Caco-2 (cell line): Measurements from ENCODE around the gene LCAT. TPM values are rescaled to one million over a fixed set of nuclear protein-coding genes. Genes with fewer than 3 reads are reported as not detected.

Experiments
- BruUV-seq: library from RNA; stranded (reverse); fragments of 400-500 nt; replicated peaks from 2 replicates; lab custom pipeline; 2021; lab: Mats Ljungman, UMichigan
- CTCF ChIA-PET: fragments of 300-600 bp; sonication (Branson Sonifier 250); formaldehyde crosslinking; loops from one replicate; lab custom pipeline; 2022; ENCODE audit warnings: antibody characterized with exemption; lab: Charles Lee
- POLR2A ChIA-PET: fragments of 300-600 bp; sonication (Branson Sonifier 250); formaldehyde crosslinking; loops from one replicate; lab custom pipeline; 2022; ENCODE audit warnings: antibody characterized with exemption; lab: Charles Lee
- DNase-seq, 2 experiments: peaks; one replicate each; pipeline versions ENCODE4 v3.0.0 to v3.0.0-alpha.2; 2020 to 2022
- H3K27me3 ChIP-seq: replicated peaks from 2 replicates; pipeline ENCODE4 v1.6.0; 2011; ENCODE audit warnings: low read length; ENCODE audit not compliant: control insufficient read depth, insufficient read depth
- H3K36me3 ChIP-seq: 2 replicates; pipeline ENCODE4 v1.5.1; 2011; ENCODE audit warnings: low read length; ENCODE audit not compliant: control insufficient read depth, insufficient read depth
- H3K4me1 ChIP-seq: fragments of 250-450 bp; sonication (Bioruptor Pico); 2 replicates; pipeline ENCODE4 v1.5.1; 2020; ENCODE audit warnings: mild to moderate bottlenecking
- H3K4me3 ChIP-seq: 2 replicates; pipeline ENCODE4 v1.5.1; 2011; ENCODE audit warnings: low read depth, mild to moderate bottlenecking, control low read depth, low read length
- H3K9me3 ChIP-seq: fragments of 250-450 bp; sonication (Bioruptor Pico); 2 replicates; pipeline ENCODE4 v1.5.1; 2020; ENCODE audit warnings: mild to moderate bottlenecking, moderate library complexity
- H3K27ac Mint-ChIP-seq: one replicate; pipeline ENCODE4 v1.8.0; 2022; ENCODE audit warnings: mixed read lengths; ENCODE audit not compliant: unreplicated experiment
- H3K27me3 Mint-ChIP-seq: one replicate; pipeline ENCODE4 v1.8.0; 2022; ENCODE audit warnings: mixed read lengths; ENCODE audit not compliant: insufficient read depth, unreplicated experiment
- H3K36me3 Mint-ChIP-seq: one replicate; pipeline ENCODE4 v1.8.0; 2022; ENCODE audit warnings: mild to moderate bottlenecking, mixed read lengths; ENCODE audit not compliant: insufficient read depth, unreplicated experiment
- H3K4me1 Mint-ChIP-seq: one replicate; pipeline ENCODE4 v1.8.0; 2022; ENCODE audit warnings: low read depth, mixed read lengths; ENCODE audit not compliant: unreplicated experiment
- H3K4me3 Mint-ChIP-seq: one replicate; pipeline ENCODE4 v1.8.0; 2022; ENCODE audit warnings: mild to moderate bottlenecking, moderate library complexity, mixed read lengths; ENCODE audit not compliant: unreplicated experiment
- H3K9me3 Mint-ChIP-seq: one replicate; pipeline ENCODE4 v1.8.0; 2022; ENCODE audit warnings: mixed read lengths; ENCODE audit not compliant: unreplicated experiment
- intact Hi-C: fragments of 100-400 bp; cut with micrococcal nuclease; formaldehyde crosslinking; loops from one replicate; pipeline ENCODE4 v1.10.0; 2022; ENCODE audit not compliant: unreplicated experiment
- total RNA-seq: library from RNA; stranded (reverse); gene quantifications from 2 replicates; pipeline ENCODE4 v1.2.3, GENCODE V29; 2022
- TF ChIP-seq, protein P1 (sequence below), 2 experiments: fragments of 200-600 bp in 1 of 2; IDR thresholded peaks; 1 replicate in 1 of 2; 2 replicates in 1 of 2; pipeline versions ENCODE4 v1.5.1 to v1.8.0; 2011 to 2022; ENCODE audit warnings: antibody characterized with exemption in 1 of 2, control low read depth in 1 of 2, inconsistent platforms in 1 of 2, low read depth in 1 of 2, low read length in 1 of 2, mild to moderate bottlenecking in 1 of 2, moderate library complexity in 1 of 2; ENCODE audit not compliant: insufficient read depth in 1 of 2, severe bottlenecking in 1 of 2, unreplicated experiment in 1 of 2

LCAT gene
- total RNA-seq, 1 experiment from 2014 or later = 33.3 TPM

DNA sequence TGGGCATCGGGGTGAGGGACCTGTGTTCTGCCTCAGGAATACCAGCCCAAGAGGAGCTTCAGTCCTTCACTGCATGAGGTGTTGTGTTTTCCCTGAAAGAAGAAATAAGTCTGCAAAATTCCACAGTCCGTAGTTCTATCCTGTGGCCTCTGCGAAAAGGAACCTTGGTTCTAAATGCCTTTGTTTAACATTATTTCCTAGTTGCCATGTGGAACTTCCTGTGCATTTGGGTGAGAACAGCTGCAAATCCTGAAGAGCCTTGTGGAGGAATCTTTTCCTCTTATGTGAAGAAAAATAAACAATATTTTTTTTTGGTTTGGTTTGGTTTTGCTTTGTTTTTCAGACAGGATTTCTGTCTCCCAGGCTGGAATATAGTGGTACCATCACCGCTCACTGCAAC lies 41.1 kb downstream of the LCAT start:
- DNase-seq = no peak
- Histone ChIP-seq H3K27me3 (no peaks in the 10 kb centered on the region), H3K36me3 (no peaks in the 10 kb centered on the region), H3K9me3 (no peaks in the 10 kb centered on the region), H3K4me1 (peaks cover 13% of the 10 kb centered on the region; the same call in 1 of the 2 replicates), H3K4me3 (no peak overlapping the region)
- no TSS peak for BruUV-seq
- Mint-ChIP-seq H3K27ac (no peak overlapping the region), H3K27me3 (no peaks in the 10 kb centered on the region), H3K4me1 (no peaks in the 10 kb centered on the region), H3K36me3 (peaks cover 20% of the 10 kb centered on the region), H3K4me3 (no peak overlapping the region), H3K9me3 (no peaks in the 10 kb centered on the region)
- ChIA-PET CTCF (no interaction called here), POLR2A (no interaction called here)
- TF ChIP-seq, protein P1, sequence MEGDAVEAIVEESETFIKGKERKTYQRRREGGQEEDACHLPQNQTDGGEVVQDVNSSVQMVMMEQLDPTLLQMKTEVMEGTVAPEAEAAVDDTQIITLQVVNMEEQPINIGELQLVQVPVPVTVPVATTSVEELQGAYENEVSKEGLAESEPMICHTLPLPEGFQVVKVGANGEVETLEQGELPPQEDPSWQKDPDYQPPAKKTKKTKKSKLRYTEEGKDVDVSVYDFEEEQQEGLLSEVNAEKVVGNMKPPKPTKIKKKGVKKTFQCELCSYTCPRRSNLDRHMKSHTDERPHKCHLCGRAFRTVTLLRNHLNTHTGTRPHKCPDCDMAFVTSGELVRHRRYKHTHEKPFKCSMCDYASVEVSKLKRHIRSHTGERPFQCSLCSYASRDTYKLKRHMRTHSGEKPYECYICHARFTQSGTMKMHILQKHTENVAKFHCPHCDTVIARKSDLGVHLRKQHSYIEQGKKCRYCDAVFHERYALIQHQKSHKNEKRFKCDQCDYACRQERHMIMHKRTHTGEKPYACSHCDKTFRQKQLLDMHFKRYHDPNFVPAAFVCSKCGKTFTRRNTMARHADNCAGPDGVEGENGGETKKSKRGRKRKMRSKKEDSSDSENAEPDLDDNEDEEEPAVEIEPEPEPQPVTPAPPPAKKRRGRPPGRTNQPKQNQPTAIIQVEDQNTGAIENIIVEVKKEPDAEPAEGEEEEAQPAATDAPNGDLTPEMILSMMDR (IDR thresholded peaks at IDR 0.05; ENCODE audit: insufficient read depth in 1 of 2, low read depth in 1 of 2, low read length in 1 of 2, severe bottlenecking in 1 of 2, unreplicated experiment in 1 of 2) = no peak
- intact Hi-C loops = no loop called here

- no peaks in the 10 kb centered on the region for H3K36me3 ChIP-seq
- H3K4me1 Mint-ChIP-seq = no peaks in the 10 kb centered on the region
- H3K27me3 ChIP-seq = no peaks in the 10 kb centered on the region
- intact Hi-C loops = no loop called here
- BruUV-seq = no TSS peak
- ChIA-PET POLR2A (no interaction called here), CTCF (no interaction called here)
- peaks cover 16% of the 10 kb centered on the region for H3K36me3 Mint-ChIP-seq
- DNase-seq = peak; percentile 48 to 63
- H3K9me3 Mint-ChIP-seq = no peaks in the 10 kb centered on the region
- no peaks in the 10 kb centered on the region for H3K27me3 Mint-ChIP-seq
- peaks cover 13% of the 10 kb centered on the region; the same call in 1 of the 2 replicates for H3K4me1 ChIP-seq
- H3K4me3 ChIP-seq = no peak overlapping the region
- H3K9me3 ChIP-seq = no peaks in the 10 kb centered on the region
- H3K27ac Mint-ChIP-seq = peak overlapping the region; percentile 55
- no peak overlapping the region for H3K4me3 Mint-ChIP-seq
- TF ChIP-seq, protein P1 (IDR thresholded peaks at IDR 0.05; ENCODE audit: insufficient read depth in 1 of 2, low read depth in 1 of 2, low read length in 1 of 2, severe bottlenecking in 1 of 2, unreplicated experiment in 1 of 2) = no peak
Observed at GRCh38 chr16:67901734-67902133, 42.2 kb downstream of the LCAT start.

GRCh38 chr16:67897231-67897630 lies 46.7 kb downstream of the LCAT start:
- Histone ChIP-seq H3K9me3 (no peaks in the 10 kb centered on the region), H3K27me3 (no peaks in the 10 kb centered on the region), H3K4me3 (no peak overlapping the region), H3K36me3 (no peaks in the 10 kb centered on the region), H3K4me1 (peaks cover 22% of the 10 kb centered on the region)
- Mint-ChIP-seq H3K9me3 (no peaks in the 10 kb centered on the region), H3K4me1 (peaks cover 14% of the 10 kb centered on the region), H3K27me3 (no peaks in the 10 kb centered on the region), H3K27ac (no peak overlapping the region), H3K4me3 (no peak overlapping the region), H3K36me3 (peaks cover 13% of the 10 kb centered on the region)
- no TSS peak for BruUV-seq
- TF ChIP-seq, protein P1 (IDR thresholded peaks at IDR 0.05; ENCODE audit: insufficient read depth in 1 of 2, low read depth in 1 of 2, low read length in 1 of 2, severe bottlenecking in 1 of 2, unreplicated experiment in 1 of 2) = no peak
- intact Hi-C loops = no loop called here
- ChIA-PET POLR2A (interaction anchor here (0.6 to 1.0 kb wide), 2 partner anchors 38 to 480 kb away, joined by 3 to 4 read pairs; no protein-coding TSS in a partner anchor), CTCF (interaction anchor here (0.9 kb wide), 1 partner anchor 14 kb away, joined by 3 read pairs; no protein-coding TSS in a partner anchor)
- no peak for DNase-seq
